ENCODE measurements around the gene RRP1.

- TF ChIP-seq CTCF (conservative IDR thresholded peaks at IDR 0.05): no peak
- no peak for TF ChIP-seq ZFX (IDR thresholded peaks at IDR 0.05)
These were observed 28.9 kb upstream of the RRP1 start for GRCh38 chr21:43760391-43760958.

Measured in C4-2B (cell line).